Astrocyte of the cerebellum (primary cell): ENCODE results near the gene SNAI3.

Experiments
- DNase-seq: peaks from one replicate; pipeline ENCODE4 v3.0.0-alpha.2; 2011; ENCODE audit warnings: low read depth
- H3K4me3 ChIP-seq: 2 replicates; pipeline ENCODE4 v1.5.1; 2011; ENCODE audit warnings: mild to moderate bottlenecking, low read depth, low read length, moderate library complexity
- CTCF ChIP-seq: IDR thresholded peaks from 2 replicates; pipeline ENCODE4 v1.5.1; 2012; ENCODE audit warnings: low read length, low read depth, moderate library complexity, mild to moderate bottlenecking; ENCODE audit errors: missing control alignments
- in situ Hi-C: cut with HindIII; loops from 2 replicates; pipeline ENCODE4 v1.10.0; 2017; ENCODE audit warnings: low sequenced_read_pairs

SNAI3 gene

GRCh38 chr16:88639231-88640038 lies 46.9 kb downstream of the SNAI3 start:
- H3K4me3 ChIP-seq, result no peak overlapping the region
- no peak for DNase-seq
- in situ Hi-C loops, result no loop called here
- no peak for TF ChIP-seq CTCF

- H3K4me3 ChIP-seq, result no peak within 1 kb of the TSS
- no peak for DNase-seq
- TF ChIP-seq CTCF, result no peak
- in situ Hi-C loops, result no loop called here
Measured at GRCh38 chr16:88638323-88639230, 47.7 kb downstream of the SNAI3 start, which contains the start of gene IL17C. Gene IL17C (plus strand): TSS chr16:88638572. CDS start chr16:88638642, 70 bp downstream.

- TF ChIP-seq CTCF, result no peak
- no peak overlapping the region for H3K4me3 ChIP-seq
- no peak for DNase-seq
- in situ Hi-C loops, result no loop called here
Measured at GRCh38 chr16:88636488-88637265, 49.6 kb downstream of the SNAI3 start.

GRCh38 chr16:88635671-88636319 lies 50.5 kb downstream of the SNAI3 start:
- H3K4me3 ChIP-seq, result no peak overlapping the region
- TF ChIP-seq CTCF, result no peak
- in situ Hi-C loops, result no loop called here
- no peak for DNase-seq

GRCh38 chr16:88634994-88635670 lies 51.2 kb downstream of the SNAI3 start:
- DNase-seq, result no peak
- in situ Hi-C loops, result no loop called here
- H3K4me3 ChIP-seq, result no peak overlapping the region
- TF ChIP-seq CTCF, result no peak
